BE2C (cell line): Measurements from ENCODE around the gene IRAK3.

ENCODE experiments used
- DNase-seq: peaks from one replicate; pipeline ENCODE4 v3.0.0-alpha.2; 2020
- H3K27me3 ChIP-seq: fragments of 250-450 bp; sonication (Bioruptor Pico); 2 replicates; pipeline ENCODE4 v1.5.1; 2020; ENCODE audit warnings: mild to moderate bottlenecking
- H3K36me3 ChIP-seq: fragments of 250-450 bp; sonication (Bioruptor Pico); 2 replicates; pipeline ENCODE4 v1.5.1; 2020; ENCODE audit warnings: mild to moderate bottlenecking
- H3K4me1 ChIP-seq: fragments of 250-450 bp; sonication (Bioruptor Pico); 2 replicates; pipeline ENCODE4 v1.5.1; 2020
- H3K4me3 ChIP-seq: 2 replicates; pipeline ENCODE4 v1.5.1; 2011; ENCODE audit warnings: low read depth, low read length
- H3K9me3 ChIP-seq: fragments of 250-450 bp; sonication (Bioruptor Pico); 2 replicates; pipeline ENCODE4 v1.5.1; 2020
- TF ChIP-seq, protein P1 (sequence below): IDR thresholded peaks from 2 replicates; pipeline ENCODE4 v1.5.1; 2012; ENCODE audit warnings: mild to moderate bottlenecking, low read depth, low read length

IRAK3 gene

DNA sequence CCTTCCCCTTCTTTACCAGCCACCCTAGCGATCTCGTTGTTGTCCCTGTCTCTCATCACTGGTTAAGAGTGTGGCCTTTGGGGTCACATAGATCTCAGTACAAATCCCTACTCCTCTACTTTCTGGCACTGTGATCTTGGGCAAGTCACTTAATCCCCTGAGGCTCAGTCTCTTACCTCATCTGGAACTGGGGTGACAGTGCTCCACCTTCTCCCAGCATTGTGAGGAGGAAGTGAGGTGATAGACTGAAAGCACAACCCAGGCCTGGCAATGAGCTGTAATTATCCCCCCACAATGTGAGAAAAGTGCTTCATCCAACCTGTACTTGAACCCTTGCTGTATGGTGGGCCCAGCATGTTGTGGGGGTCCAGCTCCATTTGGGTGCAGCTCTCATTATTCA lies 48.0 kb downstream of the IRAK3 start:
- Histone ChIP-seq H3K4me3 (no peak overlapping the region), H3K27me3 (peaks cover 27% of the 10 kb centered on the region), H3K4me1 (peaks cover 4% of the 10 kb centered on the region; the same call in 1 of the 2 replicates), H3K36me3 (no peaks in the 10 kb centered on the region), H3K9me3 (no peaks in the 10 kb centered on the region)
- TF ChIP-seq, protein P1, sequence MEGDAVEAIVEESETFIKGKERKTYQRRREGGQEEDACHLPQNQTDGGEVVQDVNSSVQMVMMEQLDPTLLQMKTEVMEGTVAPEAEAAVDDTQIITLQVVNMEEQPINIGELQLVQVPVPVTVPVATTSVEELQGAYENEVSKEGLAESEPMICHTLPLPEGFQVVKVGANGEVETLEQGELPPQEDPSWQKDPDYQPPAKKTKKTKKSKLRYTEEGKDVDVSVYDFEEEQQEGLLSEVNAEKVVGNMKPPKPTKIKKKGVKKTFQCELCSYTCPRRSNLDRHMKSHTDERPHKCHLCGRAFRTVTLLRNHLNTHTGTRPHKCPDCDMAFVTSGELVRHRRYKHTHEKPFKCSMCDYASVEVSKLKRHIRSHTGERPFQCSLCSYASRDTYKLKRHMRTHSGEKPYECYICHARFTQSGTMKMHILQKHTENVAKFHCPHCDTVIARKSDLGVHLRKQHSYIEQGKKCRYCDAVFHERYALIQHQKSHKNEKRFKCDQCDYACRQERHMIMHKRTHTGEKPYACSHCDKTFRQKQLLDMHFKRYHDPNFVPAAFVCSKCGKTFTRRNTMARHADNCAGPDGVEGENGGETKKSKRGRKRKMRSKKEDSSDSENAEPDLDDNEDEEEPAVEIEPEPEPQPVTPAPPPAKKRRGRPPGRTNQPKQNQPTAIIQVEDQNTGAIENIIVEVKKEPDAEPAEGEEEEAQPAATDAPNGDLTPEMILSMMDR, result no peak
- DNase-seq, result no peak

DNA sequence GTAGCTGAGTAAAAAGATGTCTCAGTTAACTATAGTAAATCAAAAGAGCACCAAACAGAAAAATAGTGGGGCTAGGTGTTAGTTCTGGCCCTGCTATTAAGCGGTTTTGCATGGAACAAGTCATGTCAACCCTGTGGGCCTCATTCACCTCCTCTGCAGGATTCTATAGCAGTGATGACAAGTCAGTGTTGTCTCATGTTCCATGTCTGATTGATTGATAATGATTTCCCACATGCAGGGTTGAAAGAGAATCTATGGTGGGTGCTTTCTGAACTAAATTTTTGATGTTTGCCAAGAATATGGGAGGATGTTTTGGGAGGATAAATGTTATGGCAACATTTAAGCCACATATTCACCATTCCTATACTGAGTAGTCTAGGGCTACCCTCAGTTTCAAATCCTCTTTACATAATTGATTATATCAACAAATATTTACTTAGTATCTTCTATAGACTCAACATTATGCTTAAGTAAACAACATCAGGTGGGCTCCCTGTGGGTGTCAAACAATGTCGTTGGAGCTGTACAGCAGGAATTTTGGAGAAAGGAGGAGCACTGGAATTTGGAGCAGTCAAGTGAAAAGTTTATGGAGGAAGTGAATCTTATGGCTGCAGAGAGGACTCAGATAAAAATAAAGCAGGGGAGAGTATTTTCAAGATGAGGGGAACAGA lies 48.6 kb downstream of the IRAK3 start:
- Histone ChIP-seq H3K4me3 (no peak overlapping the region), H3K4me1 (peaks cover 4% of the 10 kb centered on the region; the same call in 1 of the 2 replicates), H3K27me3 (peaks cover 27% of the 10 kb centered on the region), H3K36me3 (no peaks in the 10 kb centered on the region), H3K9me3 (no peaks in the 10 kb centered on the region)
- DNase-seq, result no peak
- TF ChIP-seq, protein P1, result no peak

DNA sequence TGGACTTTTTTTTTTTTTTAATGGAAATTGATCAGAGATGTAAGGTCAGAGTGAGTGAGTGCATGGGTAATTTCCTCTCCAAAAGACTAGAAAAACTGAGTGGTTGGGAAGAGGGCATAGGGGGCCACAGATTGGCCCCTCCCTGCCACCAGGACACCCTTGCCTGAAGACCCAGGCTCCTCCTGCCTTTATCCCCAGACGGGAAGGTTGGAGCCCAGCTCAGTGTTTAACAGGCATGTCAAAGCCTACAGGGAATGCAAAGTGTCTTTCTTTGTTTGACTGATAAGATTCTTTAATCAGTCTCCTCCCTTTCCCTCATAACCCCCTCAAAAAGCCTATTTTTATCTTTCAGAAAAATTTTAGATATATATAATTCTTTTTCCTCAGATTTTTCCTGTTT lies 50.3 kb downstream of the IRAK3 start:
- Histone ChIP-seq H3K36me3 (no peaks in the 10 kb centered on the region), H3K4me1 (peaks cover 4% of the 10 kb centered on the region; the same call in 1 of the 2 replicates), H3K4me3 (no peak overlapping the region), H3K9me3 (no peaks in the 10 kb centered on the region), H3K27me3 (peaks cover 27% of the 10 kb centered on the region)
- TF ChIP-seq, protein P1, result no peak
- no peak for DNase-seq

DNA sequence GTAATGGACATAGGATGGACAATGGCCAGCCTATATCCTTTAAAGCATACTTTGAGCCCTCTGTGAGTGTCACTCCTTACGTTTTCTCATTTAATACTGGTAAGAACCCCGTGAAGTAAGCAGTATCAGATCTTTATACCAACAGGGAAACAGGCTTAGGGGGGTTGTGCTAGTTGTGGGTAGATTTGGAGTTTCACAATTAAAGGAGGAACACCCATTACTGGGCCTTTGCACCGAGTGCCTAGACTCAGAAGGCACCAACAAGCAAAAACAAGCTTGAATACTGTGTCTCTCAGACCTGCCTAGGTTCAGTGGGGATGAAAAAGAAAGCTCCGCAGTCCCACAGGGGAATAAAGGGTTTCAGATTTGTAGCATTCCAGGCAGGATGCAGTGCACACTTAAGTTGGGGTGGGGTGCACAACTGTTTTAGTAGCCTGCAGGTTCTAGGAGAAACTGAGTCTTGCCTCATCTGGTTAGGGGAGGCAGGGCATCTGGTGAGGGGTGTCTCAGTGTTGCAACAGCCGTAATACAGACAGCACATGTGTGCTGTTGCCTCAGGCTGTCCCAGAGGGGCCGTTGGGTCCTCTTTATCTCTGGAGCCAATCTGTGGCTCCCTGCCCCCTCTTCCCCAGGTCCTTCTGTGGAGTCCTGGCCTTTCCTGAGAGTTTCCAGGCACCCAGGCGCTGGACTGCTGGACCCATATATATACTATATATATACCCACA lies 51.2 kb downstream of the IRAK3 start:
- Histone ChIP-seq H3K4me3 (no peak overlapping the region), H3K9me3 (no peaks in the 10 kb centered on the region), H3K36me3 (no peaks in the 10 kb centered on the region), H3K27me3 (peaks cover 23% of the 10 kb centered on the region), H3K4me1 (peaks cover 4% of the 10 kb centered on the region; the same call in 1 of the 2 replicates)
- peak; percentile 14 for DNase-seq
- TF ChIP-seq, protein P1, result no peak

DNA sequence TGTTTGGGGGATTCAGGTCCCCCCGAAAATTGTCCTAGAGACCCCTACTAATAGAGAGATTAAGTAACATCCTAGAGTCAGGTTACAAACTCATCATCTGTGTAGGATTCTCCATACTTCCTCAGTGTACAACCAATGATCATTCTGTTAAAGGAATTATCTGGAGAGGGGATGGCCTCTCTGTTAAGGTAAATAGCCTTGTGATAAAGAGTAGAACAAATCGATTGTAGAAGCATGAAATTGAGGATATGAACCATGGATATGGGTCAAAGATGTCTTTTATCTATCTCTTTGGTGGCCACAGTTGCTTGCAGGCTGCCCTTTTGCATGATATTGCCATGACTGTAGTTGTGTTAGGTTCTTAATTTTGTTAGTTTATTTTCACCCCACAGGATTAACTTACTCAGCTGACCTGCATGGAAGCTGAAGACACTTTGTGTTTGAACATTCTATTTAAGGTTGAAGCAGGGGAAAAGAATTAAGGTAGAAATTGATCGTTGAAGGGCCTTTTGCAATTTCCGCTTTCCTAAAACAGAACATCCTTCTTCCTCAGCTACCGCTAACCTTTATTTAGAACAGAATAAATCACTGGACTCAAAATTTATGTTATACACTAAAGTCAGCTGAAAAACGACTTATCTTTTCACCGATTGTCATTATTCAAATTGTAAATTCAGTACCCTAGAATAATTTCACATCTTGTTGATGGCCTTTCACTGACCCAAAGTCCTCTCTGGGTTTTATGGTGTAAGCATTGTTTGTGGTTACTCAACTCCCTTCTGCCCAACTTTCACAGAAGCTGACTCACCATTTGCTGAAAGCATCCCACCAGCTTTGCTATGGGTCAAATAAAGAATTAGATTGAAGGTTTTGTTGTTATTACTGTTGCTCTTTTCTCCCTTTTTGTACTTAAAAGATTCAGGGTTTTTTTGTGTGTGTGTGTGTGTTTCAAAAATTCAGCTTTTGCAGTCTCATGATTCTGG lies 52.3 kb downstream of the IRAK3 start:
- TF ChIP-seq, protein P1, result no peak
- DNase-seq, result no peak
- Histone ChIP-seq H3K36me3 (no peaks in the 10 kb centered on the region), H3K4me1 (no peaks in the 10 kb centered on the region), H3K4me3 (no peak overlapping the region), H3K27me3 (peaks cover 12% of the 10 kb centered on the region), H3K9me3 (no peaks in the 10 kb centered on the region)
